HUES48 (cell line): ENCODE measurements around the gene ARNT2.

ENCODE experiments used
- H3K27ac ChIP-seq: one replicate; pipeline ENCODE4 v1.7.0; 2013; ENCODE audit warnings: low read depth, low read length, inconsistent platforms
- H3K27me3 ChIP-seq: 2 replicates; pipeline ENCODE4 v1.6.1; 2013; ENCODE audit warnings: mild to moderate bottlenecking, low read length; ENCODE audit not compliant: control insufficient read depth, insufficient read depth
- H3K36me3 ChIP-seq: 2 replicates; pipeline ENCODE4 v1.6.1; 2013; ENCODE audit warnings: low read length; ENCODE audit not compliant: control insufficient read depth, insufficient read depth
- H3K4me1 ChIP-seq: 2 replicates; pipeline ENCODE4 v1.6.1; 2013; ENCODE audit warnings: mild to moderate bottlenecking, low read length; ENCODE audit not compliant: control insufficient read depth, insufficient read depth
- H3K4me3 ChIP-seq: 2 replicates; pipeline ENCODE4 v1.5.1; 2013; ENCODE audit warnings: mild to moderate bottlenecking, low read depth, low read length
- H3K9ac ChIP-seq: 2 replicates; pipeline ENCODE4 v1.6.1; 2013; ENCODE audit warnings: mild to moderate bottlenecking, low read depth, low read length, moderate library complexity
- H3K9me3 ChIP-seq: 2 replicates; pipeline ENCODE4 v1.6.1; 2013; ENCODE audit warnings: low read length; ENCODE audit not compliant: control insufficient read depth, insufficient read depth

Gene ARNT2

GRCh38 chr15:80480171-80480811 lies 76.1 kb downstream of the ARNT2 start:
- Histone ChIP-seq H3K36me3 (no peaks in the 10 kb centered on the region; the same call in 1 of the 2 replicates), H3K9ac (no peak overlapping the region), H3K27ac (no peak overlapping the region), H3K9me3 (peaks cover 7% of the 10 kb centered on the region), H3K4me1 (peaks cover 17% of the 10 kb centered on the region), H3K27me3 (no peaks in the 10 kb centered on the region), H3K4me3 (no peak overlapping the region)

DNA sequence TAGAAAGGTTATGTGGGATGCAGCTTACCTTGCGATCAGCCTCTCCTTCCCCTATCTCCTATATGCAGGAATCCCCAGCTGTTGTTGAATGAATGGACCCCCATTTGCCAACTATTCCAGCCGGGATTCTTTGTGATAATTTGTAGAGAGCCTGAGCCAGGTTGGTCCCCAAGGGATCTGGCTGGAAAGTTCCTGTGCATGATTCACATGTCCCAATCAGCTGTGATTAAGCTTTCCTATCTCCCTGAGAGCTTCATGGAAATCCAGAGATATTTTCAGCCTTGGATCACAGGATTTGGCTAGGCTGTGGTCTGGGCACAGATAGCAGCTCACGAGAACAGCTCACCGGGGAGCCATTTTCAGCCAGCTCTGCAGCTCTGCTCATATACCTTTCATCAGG lies 76.7 kb downstream of the ARNT2 start:
- no peak overlapping the region for H3K27ac ChIP-seq

DNA sequence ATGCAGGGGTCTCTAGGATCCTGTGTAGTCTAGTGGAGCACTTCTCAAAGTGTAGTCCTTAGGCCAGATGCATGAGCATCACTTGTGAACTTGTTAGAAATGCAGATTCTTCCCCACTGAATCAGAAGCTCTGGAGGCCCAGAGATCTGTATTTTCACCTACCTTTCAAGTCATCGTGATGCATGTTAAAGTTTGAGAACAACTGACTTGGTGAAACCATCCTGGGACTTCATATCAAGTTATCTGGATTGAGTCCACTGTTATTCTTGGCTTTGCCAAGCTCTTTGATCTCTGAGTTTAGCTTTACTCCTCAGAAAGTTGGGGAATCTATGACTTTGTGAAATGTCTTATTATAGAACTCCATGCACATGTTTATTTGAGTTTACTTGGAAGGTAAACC lies 78.5 kb downstream of the ARNT2 start:
- Histone ChIP-seq H3K9me3 (no peaks in the 10 kb centered on the region), H3K4me1 (peaks cover 17% of the 10 kb centered on the region), H3K27ac (no peak overlapping the region), H3K4me3 (no peak overlapping the region), H3K9ac (no peak overlapping the region), H3K36me3 (no peaks in the 10 kb centered on the region), H3K27me3 (no peaks in the 10 kb centered on the region)

More for the DNA sequence above, 76.7 kb downstream of the ARNT2 start:
- H3K36me3 ChIP-seq, result no peaks in the 10 kb centered on the region; the same call in 1 of the 2 replicates
- peaks cover 17% of the 10 kb centered on the region for H3K4me1 ChIP-seq
- no peak overlapping the region for H3K4me3 ChIP-seq
- H3K27me3 ChIP-seq, result no peaks in the 10 kb centered on the region
- peaks cover 2% of the 10 kb centered on the region; the same call in 1 of the 2 replicates for H3K9me3 ChIP-seq
- no peak overlapping the region for H3K9ac ChIP-seq

DNA sequence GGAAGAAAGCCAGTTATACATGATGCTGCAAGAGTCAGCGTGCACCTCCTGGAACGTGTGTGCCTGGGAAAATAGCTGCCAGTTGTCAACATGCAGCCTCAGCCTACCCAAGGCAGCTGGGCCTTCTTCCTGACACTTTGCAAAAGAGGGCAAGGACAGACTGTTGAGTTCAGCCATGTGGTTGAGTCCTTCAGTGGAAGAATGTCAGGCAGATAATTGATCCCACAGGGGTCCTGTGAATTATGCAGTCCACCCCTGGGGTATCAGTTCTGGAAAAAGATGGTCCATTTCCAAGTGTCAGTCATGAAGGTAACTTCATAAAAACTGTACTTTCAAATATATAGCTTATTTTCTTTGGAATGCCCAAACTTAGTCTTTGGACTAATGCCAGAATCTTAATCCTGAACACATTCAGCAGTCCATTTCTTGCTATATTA lies 79.6 kb downstream of the ARNT2 start:
- Histone ChIP-seq H3K9ac (no peak overlapping the region), H3K4me3 (no peak overlapping the region), H3K27ac (no peak overlapping the region), H3K27me3 (no peaks in the 10 kb centered on the region), H3K9me3 (no peaks in the 10 kb centered on the region), H3K36me3 (no peaks in the 10 kb centered on the region), H3K4me1 (peaks cover 17% of the 10 kb centered on the region)

DNA sequence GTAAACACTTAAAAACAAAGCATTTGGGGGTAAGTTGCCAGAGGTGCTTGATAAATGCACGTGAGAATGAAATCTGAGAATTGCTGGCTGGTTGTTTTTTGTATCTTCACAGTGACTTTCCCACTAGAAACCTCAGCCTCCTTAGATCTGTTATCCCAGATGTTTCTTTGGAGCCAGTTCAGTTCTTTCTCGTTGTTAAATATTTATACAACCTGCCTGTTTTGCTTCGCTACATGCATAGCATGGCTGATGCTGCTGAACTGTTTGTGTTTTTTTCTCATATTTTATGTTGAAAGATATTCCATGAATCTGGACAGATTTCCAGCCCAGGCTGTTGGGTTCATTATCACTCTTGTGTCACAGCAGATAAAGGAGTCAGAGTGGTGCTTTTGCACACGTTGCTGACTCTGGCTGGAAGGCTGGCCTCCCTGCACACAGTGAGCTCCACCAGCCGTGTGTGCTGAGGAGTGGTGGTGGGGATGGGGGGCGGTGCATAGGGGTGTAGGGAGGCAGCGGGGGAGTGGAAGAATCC lies 80.2 kb downstream of the ARNT2 start:
- Histone ChIP-seq H3K9me3 (no peaks in the 10 kb centered on the region), H3K36me3 (no peaks in the 10 kb centered on the region), H3K4me1 (peaks cover 17% of the 10 kb centered on the region), H3K27ac (no peak overlapping the region), H3K27me3 (no peaks in the 10 kb centered on the region), H3K4me3 (no peak overlapping the region), H3K9ac (no peak overlapping the region)

GRCh38 chr15:80485370-80486164 lies 81.4 kb downstream of the ARNT2 start:
- no peak overlapping the region for H3K27ac ChIP-seq
- H3K4me1 ChIP-seq, result peaks cover 6% of the 10 kb centered on the region
- H3K27me3 ChIP-seq, result no peaks in the 10 kb centered on the region
- no peaks in the 10 kb centered on the region for H3K9me3 ChIP-seq
- H3K36me3 ChIP-seq, result no peaks in the 10 kb centered on the region
- no peak overlapping the region for H3K4me3 ChIP-seq
- no peak overlapping the region for H3K9ac ChIP-seq

GRCh38 chr15:80487839-80488390 lies 83.7 kb downstream of the ARNT2 start:
- H3K27me3 ChIP-seq, result no peaks in the 10 kb centered on the region
- no peaks in the 10 kb centered on the region for H3K4me1 ChIP-seq
- no peak overlapping the region for H3K27ac ChIP-seq
- H3K9ac ChIP-seq, result no peak overlapping the region
- H3K4me3 ChIP-seq, result no peak overlapping the region
- H3K9me3 ChIP-seq, result no peaks in the 10 kb centered on the region
- H3K36me3 ChIP-seq, result no peaks in the 10 kb centered on the region

DNA sequence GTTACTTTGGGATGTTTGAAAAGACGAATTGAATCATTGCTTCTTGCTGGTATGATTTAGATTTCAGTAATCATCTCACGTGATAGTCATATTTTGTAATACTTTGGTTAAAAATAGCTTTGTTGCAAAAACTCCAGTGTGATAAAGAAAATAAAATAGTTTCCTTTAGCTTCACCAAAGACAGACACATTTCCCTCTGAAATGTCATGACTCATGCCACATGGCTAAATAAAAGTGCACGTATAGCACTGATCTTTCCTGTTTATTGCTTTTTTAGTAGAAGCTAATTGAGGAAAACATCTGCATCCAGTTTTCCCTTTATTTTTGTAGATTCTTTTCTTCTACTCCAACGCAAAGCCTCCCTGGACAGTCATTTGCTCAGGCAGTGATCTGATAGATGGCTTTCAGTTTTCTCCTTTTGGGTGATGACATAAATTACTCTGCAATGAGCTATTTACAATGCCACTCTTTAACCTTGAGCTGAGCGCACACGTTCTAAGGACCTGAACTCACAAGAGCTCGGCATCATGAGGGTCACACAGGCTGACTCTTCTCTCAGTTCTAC lies 84.9 kb downstream of the ARNT2 start:
- Histone ChIP-seq H3K36me3 (no peaks in the 10 kb centered on the region), H3K4me3 (no peak overlapping the region), H3K9ac (no peak overlapping the region), H3K27ac (no peak overlapping the region), H3K9me3 (no peaks in the 10 kb centered on the region), H3K4me1 (peaks cover 1% of the 10 kb centered on the region; the same call in 1 of the 2 replicates), H3K27me3 (no peaks in the 10 kb centered on the region)

DNA sequence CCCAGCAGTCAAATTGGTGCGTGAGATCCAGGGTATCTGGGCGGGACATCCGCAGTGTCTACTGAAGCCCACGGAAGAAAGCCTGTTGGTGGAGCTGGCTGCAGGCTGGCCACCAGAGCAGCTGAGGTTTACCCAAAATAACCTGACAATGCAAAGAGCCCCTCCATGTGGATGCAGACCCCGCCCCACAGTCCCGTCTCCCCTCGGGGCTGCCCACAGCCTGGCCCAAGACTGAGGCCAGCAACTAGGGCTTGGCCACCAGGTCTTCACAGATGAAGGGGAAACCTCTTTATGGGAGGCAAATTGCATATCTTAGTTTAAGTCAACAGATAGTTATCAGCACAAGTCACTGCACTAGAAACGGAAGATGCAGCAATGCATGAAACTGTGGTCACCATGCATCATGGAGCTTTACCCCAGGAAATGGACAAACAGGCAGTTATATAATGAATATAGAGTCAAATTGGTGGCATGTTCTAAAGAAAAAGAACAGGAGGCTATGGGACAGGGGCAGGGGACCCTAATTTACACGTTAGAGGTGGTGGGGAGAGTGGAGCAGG lies 86.3 kb downstream of the ARNT2 start:
- no peaks in the 10 kb centered on the region for H3K27me3 ChIP-seq
- no peaks in the 10 kb centered on the region for H3K9me3 ChIP-seq
- no peak overlapping the region for H3K4me3 ChIP-seq
- no peak overlapping the region for H3K9ac ChIP-seq
- peaks cover 11% of the 10 kb centered on the region; the same call in 1 of the 2 replicates for H3K4me1 ChIP-seq
- H3K36me3 ChIP-seq, result no peaks in the 10 kb centered on the region
- no peak overlapping the region for H3K27ac ChIP-seq

DNA sequence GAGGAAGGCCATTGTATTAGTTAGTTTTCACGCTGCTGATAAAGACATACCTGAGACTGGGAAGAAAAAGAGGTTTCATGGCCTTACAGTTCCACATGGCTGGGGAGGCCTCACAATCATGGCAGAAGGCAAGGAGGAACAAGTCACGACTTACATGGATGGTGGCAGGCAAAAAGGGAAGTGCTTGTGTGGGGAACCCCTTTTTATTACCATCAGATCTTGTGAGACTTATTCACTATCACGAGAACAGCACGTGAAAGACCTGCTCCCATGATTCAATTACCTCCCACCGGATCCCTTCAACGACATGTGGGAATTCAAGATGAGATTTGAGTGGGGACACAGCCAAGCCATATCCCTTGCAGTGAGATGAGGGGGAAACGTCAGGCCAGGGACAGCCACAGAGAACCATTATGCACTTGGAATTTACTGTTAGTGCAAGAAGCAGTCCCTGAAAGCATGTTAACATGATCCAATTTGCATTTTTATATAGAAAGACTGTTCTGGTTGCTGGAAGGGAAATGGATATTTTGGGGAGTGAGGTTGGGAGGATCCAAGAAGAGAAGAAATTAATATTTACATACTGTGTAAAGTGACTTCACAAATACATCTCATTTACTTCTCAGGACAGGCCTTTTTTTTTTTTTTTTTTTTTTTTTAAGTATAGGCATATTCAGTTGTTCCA lies 87.1 kb downstream of the ARNT2 start:
- no peak overlapping the region for H3K27ac ChIP-seq
- H3K9ac ChIP-seq, result no peak overlapping the region
- peaks cover 11% of the 10 kb centered on the region; the same call in 1 of the 2 replicates for H3K4me1 ChIP-seq
- H3K9me3 ChIP-seq, result no peaks in the 10 kb centered on the region
- H3K27me3 ChIP-seq, result no peaks in the 10 kb centered on the region
- no peaks in the 10 kb centered on the region for H3K36me3 ChIP-seq
- H3K4me3 ChIP-seq, result no peak overlapping the region
